HG02588 (cell line): Measurements from ENCODE around the gene RNASE13.

Source experiments
- ATAC-seq: cut with Tn5 transposase; IDR thresholded peaks from one replicate; pipeline ENCODE4 v1.9.1; 2021; ENCODE audit warnings: mild to moderate bottlenecking, moderate library complexity; ENCODE audit not compliant: unreplicated experiment

RNASE13 gene, protein sequence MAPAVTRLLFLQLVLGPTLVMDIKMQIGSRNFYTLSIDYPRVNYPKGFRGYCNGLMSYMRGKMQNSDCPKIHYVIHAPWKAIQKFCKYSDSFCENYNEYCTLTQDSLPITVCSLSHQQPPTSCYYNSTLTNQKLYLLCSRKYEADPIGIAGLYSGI

GRCh38 chr14:21034707-21035106 is at the start of gene RNASE13:
TSS of gene RNASE13 (minus strand) at chr14:21034807. CDS start at chr14:21034288, 519 bp downstream.
- ATAC-seq, result no peak

DNA sequence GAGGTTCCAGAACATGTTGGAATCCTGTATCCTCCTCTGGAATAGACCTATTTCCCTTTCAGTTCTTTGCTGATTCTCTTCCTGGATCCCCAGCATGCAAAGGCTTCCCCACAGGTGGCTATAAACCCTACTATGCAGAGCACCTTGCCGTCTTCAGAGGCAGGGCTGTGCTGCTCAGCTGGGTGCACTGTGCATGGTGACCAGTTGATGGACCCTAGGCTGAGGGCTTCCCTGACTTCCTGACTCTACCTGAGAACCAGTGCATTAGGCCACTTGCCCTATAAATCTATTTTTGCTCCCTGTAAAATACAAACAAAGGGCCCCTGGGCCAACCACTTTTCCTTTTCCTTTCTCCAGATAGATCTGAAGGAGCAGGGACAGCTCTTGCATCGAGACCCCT is 49.8 kb upstream of the RNASE13 start:
- ATAC-seq, result no peak

- no peak for ATAC-seq
Observed at GRCh38 chr14:21083565-21084325, 49.1 kb upstream of the RNASE13 start.

DNA sequence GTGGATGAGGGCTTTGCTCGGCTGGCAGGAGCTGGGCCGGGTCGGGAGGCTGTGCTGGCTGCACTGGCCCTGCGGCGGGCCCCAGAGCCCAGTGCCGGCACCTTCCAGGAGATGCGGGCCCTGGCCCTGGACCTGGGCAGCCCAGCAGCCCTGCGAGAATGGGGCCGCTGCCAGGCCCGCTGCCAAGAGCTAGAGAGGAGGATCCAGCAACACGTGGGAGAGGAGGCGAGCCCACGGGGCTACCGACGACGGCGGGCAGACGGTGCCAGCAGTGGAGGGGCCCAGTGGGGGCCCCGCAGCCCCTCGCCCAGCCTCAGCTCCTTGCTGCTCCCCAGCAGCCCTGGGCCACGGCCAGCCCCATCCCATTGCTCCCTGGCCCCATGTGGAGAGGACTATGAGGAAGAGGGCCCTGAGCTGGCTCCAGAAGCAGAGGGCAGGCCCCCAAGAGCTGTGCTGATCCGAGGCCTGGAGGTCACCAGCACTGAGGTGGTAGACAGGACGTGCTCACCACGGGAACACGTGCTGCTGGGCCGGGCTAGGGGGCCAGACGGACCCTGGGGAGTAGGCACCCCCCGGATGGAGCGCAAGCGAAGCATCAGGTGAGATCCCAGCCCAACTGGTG is 47.0 kb upstream of the RNASE13 start:
- no peak for ATAC-seq

GRCh38 chr14:21078726-21079125 is 44.1 kb upstream of the RNASE13 start:
- no peak for ATAC-seq

DNA sequence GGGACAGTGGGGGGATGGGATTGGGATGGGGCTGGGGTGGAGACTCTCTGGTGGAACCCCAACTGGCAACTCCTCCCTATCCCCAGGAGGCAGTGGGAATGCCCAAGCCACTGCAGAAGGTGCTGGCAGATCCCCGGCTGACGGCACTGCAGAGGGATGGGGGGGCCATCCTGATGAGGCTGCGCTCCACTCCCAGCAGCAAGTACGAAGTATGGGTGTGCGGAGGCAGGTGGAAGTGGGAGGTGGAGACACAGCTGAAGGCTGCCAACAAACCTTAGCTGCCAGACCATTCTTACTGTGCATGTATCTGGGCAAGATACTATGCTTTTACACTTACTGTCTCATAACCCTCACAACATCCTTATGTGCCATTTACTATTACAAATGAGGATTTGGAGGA is 43.7 kb upstream of the RNASE13 start:
- no peak for ATAC-seq

DNA sequence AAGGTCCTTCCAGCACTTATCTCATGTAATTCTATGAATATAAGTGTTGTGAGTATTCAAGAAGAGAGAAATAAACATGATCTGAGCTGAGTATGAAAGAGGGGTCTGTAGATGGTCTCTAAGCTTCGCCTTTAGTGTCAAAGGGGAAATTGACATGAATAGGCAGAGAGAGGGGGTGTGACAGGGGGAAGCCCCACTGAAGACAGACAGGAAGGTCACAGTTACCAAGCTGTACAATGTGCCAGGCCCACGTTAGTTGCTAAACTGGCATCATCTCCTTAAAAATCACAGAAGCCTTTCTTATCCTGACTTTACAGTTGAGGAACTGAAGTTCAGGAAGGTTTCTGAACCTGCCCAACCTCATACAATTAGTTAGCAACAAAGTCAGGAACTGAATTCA is 43.1 kb upstream of the RNASE13 start:
- ATAC-seq, result no peak

DNA sequence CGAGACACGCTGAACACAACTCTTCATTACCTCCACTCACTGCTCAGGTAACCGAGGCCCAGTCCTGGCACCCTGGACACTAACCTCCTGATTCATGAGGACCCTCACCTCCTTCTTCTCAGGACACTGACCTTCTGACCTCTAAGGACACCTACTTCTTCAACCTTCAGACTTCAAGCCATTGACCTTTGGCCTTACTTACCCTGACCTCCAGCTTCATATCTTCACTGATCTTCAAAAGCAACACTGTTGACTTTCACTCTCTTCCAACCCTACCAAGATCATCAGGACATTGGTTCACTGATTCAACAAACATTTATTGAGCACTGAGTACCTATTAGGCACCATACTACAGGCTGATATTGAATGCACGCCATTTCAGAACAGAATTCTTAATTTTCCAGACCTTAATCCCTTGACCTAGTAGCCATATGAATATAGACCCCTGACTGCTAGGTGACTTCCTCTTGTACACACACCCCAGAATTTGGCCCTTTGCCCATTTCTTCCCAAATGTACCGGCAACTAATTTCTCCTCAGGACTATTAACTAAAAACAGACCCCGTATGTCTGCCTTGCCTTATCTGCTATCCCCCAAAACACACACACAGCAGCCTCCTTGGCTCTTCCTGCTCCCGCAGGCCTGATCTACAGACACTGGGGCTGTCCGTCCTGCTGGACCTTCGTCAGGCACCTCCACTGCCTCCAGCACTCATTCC is 41.3 kb upstream of the RNASE13 start:
- ATAC-seq, result no peak

DNA sequence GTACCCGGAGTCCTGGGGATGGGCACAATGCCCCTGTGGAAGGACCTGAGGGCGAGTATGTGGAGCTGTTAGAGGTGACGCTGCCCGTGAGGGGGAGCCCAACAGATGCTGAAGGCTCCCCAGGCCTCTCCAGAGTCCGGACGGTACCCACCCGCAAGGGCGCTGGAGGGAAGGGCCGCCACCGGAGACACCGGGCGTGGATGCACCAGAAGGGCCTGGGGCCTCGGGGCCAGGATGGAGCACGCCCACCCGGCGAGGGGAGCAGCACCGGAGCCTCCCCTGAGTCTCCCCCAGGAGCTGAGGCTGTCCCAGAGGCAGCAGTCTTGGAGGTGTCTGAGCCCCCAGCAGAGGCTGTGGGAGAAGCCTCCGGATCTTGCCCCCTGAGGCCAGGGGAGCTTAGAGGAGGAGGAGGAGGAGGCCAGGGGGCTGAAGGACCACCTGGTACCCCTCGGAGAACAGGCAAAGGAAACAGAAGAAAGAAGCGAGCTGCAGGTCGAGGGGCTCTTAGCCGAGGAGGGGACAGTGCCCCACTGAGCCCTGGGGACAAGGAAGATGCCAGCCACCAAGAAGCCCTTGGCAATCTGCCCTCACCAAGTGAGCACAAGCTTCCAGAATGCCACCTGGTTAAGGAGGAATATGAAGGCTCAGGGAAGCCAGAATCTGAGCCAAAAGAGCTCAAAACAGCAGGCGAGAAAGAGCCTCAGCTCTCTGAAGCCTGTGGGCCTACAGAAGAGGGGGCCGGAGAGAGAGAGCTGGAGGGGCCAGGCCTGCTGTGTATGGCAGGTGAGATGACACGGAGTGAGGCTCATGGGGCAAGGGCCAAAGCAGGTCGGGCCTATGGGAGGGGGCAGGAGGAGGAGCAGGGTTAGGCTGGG is 40.0 kb upstream of the RNASE13 start:
- no peak for ATAC-seq

DNA sequence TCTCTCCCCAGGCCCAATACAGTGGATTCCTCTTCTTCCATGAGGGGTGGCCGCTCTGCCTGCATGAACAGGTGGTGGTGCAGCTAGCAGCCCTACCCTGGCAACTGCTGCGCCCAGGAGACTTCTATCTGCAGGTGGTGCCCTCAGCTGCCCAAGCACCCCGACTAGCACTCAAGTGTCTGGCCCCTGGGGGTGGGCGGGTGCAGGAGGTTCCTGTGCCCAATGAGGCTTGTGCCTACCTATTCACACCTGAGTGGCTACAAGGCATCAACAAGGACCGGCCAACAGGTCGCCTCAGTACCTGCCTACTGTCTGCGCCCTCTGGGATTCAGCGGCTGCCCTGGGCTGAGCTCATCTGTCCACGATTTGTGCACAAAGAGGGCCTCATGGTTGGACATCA is 39.3 kb upstream of the RNASE13 start:
- ATAC-seq, result no peak

DNA sequence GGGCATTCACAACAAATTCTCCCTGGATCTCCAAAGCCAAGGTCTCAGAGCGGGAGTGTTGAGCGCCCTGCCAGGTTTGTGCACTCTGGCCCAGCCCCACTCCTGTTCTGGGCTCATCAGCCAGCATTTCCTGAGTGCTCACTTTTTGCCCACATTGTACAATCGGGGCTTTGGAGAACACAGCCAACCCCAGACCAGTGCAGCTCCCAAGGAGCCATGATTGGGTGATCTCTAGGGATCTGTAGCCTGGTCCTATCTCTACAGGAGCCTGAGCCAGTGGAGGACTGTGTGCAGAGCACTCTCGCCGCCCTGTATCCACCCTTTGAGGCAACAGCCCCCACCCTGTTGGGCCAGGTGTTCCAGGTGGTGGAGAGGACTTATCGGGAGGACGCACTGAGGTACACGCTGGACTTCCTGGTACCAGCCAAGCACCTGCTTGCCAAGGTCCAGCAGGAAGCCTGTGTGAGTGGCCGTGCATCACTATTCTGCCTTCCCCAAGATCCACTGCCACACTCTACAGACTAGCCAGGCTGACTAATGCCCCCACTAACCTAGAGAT is 38.3 kb upstream of the RNASE13 start:
- no peak for ATAC-seq

DNA sequence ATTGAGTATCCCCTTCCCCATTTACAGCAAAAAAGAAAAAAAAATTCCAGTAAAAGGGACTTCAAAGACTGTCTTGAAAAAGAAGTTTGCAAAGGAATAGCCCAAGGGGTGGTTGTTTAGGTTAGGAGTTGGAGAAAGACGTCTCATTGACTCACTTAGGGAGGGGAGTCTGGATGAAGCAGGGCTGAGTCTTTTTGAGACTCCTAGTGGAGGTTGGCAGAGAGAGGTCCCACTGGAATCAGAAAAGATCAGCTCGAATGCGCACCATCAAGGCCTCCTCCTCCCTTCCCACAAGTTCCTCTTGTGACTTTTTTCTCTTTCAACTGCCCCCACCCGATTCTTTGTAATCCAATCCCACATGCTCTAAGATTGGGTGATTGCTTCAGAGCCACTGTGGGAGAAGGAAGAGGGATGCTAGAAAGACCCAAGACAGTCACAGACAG is 37.4 kb upstream of the RNASE13 start:
- no peak for ATAC-seq

DNA sequence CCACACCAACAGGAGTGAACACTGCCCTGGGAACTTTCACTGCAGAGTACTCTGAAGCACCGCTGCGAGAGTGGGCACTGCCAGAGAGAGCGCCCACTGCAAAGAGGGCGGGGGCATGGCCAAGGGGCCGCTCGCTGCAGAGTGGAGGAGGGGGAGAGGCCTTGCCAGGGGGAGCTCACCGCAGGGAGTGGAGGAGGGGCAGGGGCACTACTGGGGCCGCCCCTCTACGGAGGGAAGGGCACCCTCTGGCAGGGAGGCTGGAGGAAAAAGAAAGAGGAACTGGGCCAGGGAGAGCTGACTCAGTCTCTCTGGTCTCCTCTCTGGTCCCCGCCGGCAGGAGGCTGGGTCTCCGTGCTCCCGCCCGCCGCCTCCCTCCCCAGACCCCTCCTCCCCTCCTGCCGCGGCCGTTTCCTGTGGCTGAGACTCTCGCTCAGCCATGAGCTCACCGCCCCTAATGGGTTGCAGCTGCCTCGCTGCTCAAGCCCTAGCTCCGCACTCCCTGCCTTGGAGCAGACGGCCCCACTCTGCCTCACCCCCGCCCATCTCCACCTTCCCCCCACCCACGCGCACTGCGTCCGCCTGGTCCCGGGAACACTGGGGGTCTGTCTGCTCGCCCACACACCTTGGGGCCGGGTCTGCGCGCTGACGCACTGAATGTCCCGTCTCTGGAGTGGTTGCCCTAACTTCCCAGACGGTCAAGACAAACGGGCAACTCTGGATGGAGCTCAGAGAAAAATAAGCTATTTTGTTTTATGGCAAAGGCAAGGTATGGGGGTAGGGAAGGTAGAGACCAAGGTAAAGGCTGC is 36.8 kb upstream of the RNASE13 start:
- ATAC-seq, result peak; percentile 72

GRCh38 chr14:21070610-21071224 is 36.1 kb upstream of the RNASE13 start:
- ATAC-seq, result no peak

- no peak for ATAC-seq
Observed at GRCh38 chr14:21070083-21070609, 35.5 kb upstream of the RNASE13 start, which contains the start of gene ARHGEF40. TSS of gene ARHGEF40 (plus strand) at chr14:21070304. CDS start at chr14:21070397, 93 bp downstream.

GRCh38 chr14:21069388-21070082 is 34.9 kb upstream of the RNASE13 start:
- no peak for ATAC-seq

DNA sequence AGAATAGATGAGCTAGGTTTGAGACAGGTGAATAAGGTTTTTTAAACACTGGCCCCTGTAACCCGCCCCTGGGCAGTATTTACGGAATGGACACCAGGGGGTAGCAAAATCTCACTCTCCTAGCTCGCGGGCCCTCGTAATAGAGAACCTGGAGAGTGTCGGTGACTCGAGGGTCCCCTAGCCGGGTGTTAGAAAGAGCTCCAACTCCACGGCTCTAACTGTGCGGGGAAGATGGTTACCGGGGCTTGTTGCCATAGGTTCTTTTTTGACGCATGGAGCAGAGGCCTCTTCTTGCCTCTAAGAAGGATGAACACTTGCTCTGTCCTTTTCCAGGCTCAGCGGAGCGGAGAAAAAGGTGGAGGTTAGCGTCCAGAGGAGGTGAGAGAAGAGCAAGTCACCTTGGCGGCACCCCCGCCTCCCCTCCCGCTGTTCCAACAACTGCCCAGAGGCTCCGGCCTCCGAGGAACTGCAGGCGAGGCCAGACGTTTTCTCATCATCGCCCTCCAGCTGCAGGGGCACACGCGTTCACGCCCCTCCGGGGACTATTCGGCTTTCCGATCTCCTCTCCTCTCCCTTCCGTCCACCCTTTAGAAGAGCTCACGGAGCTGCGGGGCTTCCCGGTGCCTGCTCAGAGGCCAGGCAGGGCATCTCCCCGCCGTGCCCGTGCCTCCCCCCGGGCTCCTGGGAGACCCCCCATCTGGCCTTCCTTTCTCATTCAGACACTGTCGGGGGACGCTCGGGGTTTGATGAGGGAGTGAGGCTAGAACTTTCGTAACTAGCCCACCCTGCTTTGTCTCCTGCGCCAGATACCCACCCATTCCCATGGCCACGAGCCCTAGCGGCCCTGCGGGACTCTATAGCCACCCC is 34.1 kb upstream of the RNASE13 start:
- no peak for ATAC-seq
